GM12891 (cell line): ENCODE data around the gene TEX38.

Experiments
- POLR2A ChIP-seq: IDR thresholded peaks from 2 replicates; pipeline ENCODE4 v1.6.1; 2011; ENCODE audit warnings: low read depth, low read length, control low read depth
- POLR2AphosphoS5 ChIP-seq: IDR thresholded peaks from 2 replicates; pipeline ENCODE4 v1.6.1; 2011; ENCODE audit warnings: low read depth, low read length, control low read depth
- POU2F2 ChIP-seq: IDR thresholded peaks from 2 replicates; pipeline ENCODE4 v1.6.1; 2011; ENCODE audit warnings: low read depth, mild to moderate bottlenecking, control low read depth, low read length, moderate library complexity
- SPI1 ChIP-seq: IDR thresholded peaks from 2 replicates; pipeline ENCODE4 v1.6.1; 2011; ENCODE audit warnings: low read depth, low read length, control low read depth
- TAF1 ChIP-seq: IDR thresholded peaks from 2 replicates; pipeline ENCODE4 v1.6.1; 2011; ENCODE audit warnings: low read depth, low read length, control low read depth

DNA sequence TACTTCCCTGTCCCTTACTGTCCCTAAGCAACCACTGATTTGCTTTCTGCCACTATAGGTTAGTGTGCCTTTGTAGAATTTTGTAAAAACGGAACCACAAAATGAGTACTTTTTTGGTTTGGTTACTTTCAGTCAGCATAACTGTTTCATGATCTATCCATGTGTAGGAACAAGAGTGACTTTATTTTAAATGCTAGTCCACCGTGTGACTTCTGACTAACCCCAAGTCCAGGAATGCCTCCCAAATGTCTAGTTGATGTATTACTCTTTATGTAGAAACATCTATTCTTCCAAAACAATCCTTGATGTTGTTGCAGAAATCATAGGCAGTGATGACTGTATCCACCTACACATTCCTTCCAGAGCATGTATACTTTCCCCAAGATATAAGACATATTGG lies 24.8 kb upstream of the TEX38 start:
- TF ChIP-seq POLR2A (no peak), TAF1 (no peak), POLR2AphosphoS5 (no peak), SPI1 (no peak), POU2F2 (no peak)
